ENCODE results near the gene ZNF397.
A peak's percentile ranks its signal among the peaks of the same experiment; 100 is the strongest.

Gene ZNF397

GRCh38 chr18:35246831-35247230, 6.0 kb downstream of the ZNF397 start:
- DNase-seq (ENCODE audit: low read depth) = no peak

GRCh38 chr18:35247412-35248249, 6.8 kb downstream of the ZNF397 start:
- no peak for DNase-seq (ENCODE audit: low read depth)

- no peak for DNase-seq (ENCODE audit: low read depth)
Measured at GRCh38 chr18:35248429-35248828, 7.6 kb downstream of the ZNF397 start.

- DNase-seq (ENCODE audit: low read depth) = no peak
Measured at GRCh38 chr18:35252466-35252865, 11.6 kb downstream of the ZNF397 start.

- DNase-seq (ENCODE audit: low read depth) = no peak
Measured at GRCh38 chr18:35253655-35254287, 12.9 kb downstream of the ZNF397 start.

GRCh38 chr18:35256947-35257346, 16.1 kb downstream of the ZNF397 start:
- no peak for DNase-seq (ENCODE audit: low read depth)

GRCh38 chr18:35264409-35264808, 23.6 kb downstream of the ZNF397 start:
- DNase-seq (ENCODE audit: low read depth) = no peak

- DNase-seq (ENCODE audit: low read depth) = peak; percentile 68
Measured at GRCh38 chr18:35267161-35267651, 26.4 kb downstream of the ZNF397 start.

- DNase-seq (ENCODE audit: low read depth) = no peak
Measured at GRCh38 chr18:35267809-35268208, 27.0 kb downstream of the ZNF397 start.

GRCh38 chr18:35268821-35269220, 28.0 kb downstream of the ZNF397 start:
- no peak for DNase-seq (ENCODE audit: low read depth)

GRCh38 chr18:35271656-35272055, 30.8 kb downstream of the ZNF397 start:
- no peak for DNase-seq (ENCODE audit: low read depth)

- DNase-seq (ENCODE audit: low read depth) = no peak
Measured at GRCh38 chr18:35276267-35276666, 35.4 kb downstream of the ZNF397 start.

- DNase-seq (ENCODE audit: low read depth) = no peak
Measured at GRCh38 chr18:35277633-35278032, 36.8 kb downstream of the ZNF397 start.

- no peak for DNase-seq (ENCODE audit: low read depth)
Measured at GRCh38 chr18:35278085-35278484, 37.3 kb downstream of the ZNF397 start.

GRCh38 chr18:35278969-35279368, 38.1 kb downstream of the ZNF397 start:
- no peak for DNase-seq (ENCODE audit: low read depth)

- DNase-seq (ENCODE audit: low read depth) = peak; percentile 93
Measured at GRCh38 chr18:35282353-35282752, 41.5 kb downstream of the ZNF397 start.

GRCh38 chr18:35283923-35284794, 43.3 kb downstream of the ZNF397 start:
- DNase-seq (ENCODE audit: low read depth) = no peak

GRCh38 chr18:35284841-35285240, 44.0 kb downstream of the ZNF397 start:
- DNase-seq (ENCODE audit: low read depth) = no peak

GRCh38 chr18:35289293-35289692, 48.5 kb downstream of the ZNF397 start:
- no peak for DNase-seq (ENCODE audit: low read depth)

- no peak for DNase-seq (ENCODE audit: low read depth)
Measured at GRCh38 chr18:35289727-35290093, 48.9 kb downstream of the ZNF397 start.

GRCh38 chr18:35290094-35290735, 49.4 kb downstream of the ZNF397 start, which contains the start of gene ZSCAN30:
TSS of gene ZSCAN30 (minus strand) at chr18:35290229. CDS start at chr18:35264352, 25,877 bp downstream.
- DNase-seq (ENCODE audit: low read depth) = peak; percentile 95

GRCh38 chr18:35291166-35291565, 50.3 kb downstream of the ZNF397 start:
- DNase-seq (ENCODE audit: low read depth) = no peak

Measured in iris pigment epithelial cell (primary cell).